Measurements from ENCODE around the gene FTSJ3. TPM values are rescaled to one million over a fixed set of nuclear protein-coding genes. Genes with fewer than 3 reads are reported as not detected.
"Not testable (repeated sequence)": the region's sequence is repeated elsewhere in the genome, so short reads cannot be mapped to it uniquely, and the experiment has no call there.

FTSJ3 gene
- total RNA-seq, 1 donor from 2014 or later, result 18.2 TPM

DNA sequence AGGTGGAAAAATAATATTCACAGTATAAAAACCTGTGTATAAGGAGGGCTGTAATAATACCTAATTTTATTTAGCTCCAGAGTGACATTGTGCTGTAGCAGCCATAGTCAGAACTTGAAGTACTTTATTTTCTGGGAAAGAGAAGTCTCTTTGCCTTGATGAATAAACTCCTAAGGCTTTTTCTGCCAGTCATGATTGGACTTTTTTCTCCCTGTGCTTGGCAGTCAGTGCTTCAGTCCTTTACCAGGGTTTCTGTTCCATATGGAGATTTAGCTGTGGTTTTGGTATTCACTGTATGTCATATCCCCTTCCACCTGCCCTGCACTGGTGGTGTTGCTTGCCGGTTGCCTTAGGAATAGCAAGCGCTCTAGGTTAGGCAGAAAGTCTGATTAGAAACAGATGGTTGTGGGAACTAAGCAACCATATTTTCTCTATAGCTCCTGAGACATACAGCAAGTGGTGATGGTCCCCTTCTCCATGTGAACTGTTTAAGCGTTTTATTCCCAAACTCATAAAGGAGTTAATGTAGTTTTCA lies 28.8 kb downstream of the FTSJ3 start:
- no peaks in the 10 kb centered on the region for H3K4me1 ChIP-seq
- H3K9me3 ChIP-seq, result no peaks in the 10 kb centered on the region
- H3K36me3 ChIP-seq, result peaks cover 87 to 97% of the 10 kb centered on the region in 2 donors
- no peak for DNase-seq (ENCODE audit: low spot score in 2 of 2)
- no peak overlapping the region for H3K27ac ChIP-seq
- H3K4me3 ChIP-seq, result no peak overlapping the region
- H3K27me3 ChIP-seq, result no peaks in the 10 kb centered on the region
- intact Hi-C loops (cut with DNase I), result no loop called here
- TF ChIP-seq, protein P1, sequence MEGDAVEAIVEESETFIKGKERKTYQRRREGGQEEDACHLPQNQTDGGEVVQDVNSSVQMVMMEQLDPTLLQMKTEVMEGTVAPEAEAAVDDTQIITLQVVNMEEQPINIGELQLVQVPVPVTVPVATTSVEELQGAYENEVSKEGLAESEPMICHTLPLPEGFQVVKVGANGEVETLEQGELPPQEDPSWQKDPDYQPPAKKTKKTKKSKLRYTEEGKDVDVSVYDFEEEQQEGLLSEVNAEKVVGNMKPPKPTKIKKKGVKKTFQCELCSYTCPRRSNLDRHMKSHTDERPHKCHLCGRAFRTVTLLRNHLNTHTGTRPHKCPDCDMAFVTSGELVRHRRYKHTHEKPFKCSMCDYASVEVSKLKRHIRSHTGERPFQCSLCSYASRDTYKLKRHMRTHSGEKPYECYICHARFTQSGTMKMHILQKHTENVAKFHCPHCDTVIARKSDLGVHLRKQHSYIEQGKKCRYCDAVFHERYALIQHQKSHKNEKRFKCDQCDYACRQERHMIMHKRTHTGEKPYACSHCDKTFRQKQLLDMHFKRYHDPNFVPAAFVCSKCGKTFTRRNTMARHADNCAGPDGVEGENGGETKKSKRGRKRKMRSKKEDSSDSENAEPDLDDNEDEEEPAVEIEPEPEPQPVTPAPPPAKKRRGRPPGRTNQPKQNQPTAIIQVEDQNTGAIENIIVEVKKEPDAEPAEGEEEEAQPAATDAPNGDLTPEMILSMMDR (IDR thresholded peaks at IDR 0.05), result no peak

DNA sequence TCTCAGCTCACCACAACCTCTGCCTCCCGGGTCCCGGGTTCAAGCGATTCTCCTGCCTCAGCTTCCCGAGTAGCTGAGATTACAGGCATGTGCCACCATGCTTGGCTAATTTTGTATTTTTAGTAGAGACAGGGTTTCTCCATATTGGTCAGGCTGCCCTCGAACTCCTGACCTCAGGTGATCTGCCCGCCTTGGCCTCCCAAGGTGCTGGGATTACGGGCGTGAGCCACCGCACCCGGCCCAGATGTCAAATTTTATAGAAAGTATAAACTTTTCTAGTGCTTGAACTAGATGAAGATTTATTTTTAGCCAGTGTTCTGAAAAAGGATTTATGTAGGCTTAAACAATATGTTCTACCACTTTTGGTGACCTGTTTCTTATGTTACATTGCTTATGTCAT lies 31.1 kb downstream of the FTSJ3 start:
- H3K36me3 ChIP-seq, result peaks cover 90 to 95% of the 10 kb centered on the region in 2 donors
- DNase-seq (ENCODE audit: low spot score in 2 of 2); intact Hi-C loops (cut with DNase I): not testable (repeated sequence)

DNA sequence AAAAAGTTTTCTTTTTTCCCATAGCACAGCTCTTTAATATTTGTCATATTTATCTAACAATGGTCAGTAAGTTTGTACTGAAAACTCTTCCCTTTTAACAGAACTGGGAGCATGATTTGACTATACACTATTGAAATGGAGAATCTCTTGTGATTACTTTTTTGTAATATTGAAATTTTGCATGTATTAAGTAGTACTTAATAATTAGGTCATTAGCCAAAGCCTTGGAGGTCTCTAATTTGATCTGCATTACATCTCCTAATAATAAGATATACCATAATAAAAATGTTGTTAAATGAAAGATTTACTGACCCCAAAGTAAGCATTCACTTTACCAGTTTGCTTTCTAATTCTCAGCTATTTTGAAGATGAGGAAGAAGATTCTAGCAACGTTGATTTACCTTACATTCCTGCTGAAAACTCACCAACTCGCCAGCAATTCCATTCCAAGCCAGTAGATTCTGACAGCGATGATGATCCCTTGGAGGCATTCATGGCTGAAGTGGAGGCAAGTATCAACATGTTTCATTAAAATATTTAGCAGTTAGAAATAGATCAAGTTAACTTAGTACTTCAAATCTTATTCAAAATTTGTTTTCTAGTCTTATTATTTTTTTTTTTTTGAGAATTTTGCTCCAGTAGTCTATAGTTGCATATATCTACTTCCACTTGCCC lies 35.3 kb downstream of the FTSJ3 start:
- Histone ChIP-seq H3K4me1 (no peaks in the 10 kb centered on the region), H3K9me3 (no peaks in the 10 kb centered on the region), H3K4me3 (no peak overlapping the region), H3K27me3 (no peaks in the 10 kb centered on the region), H3K27ac (no peak overlapping the region), H3K36me3 (peaks cover 86 to 94% of the 10 kb centered on the region in 2 donors)
- DNase-seq (ENCODE audit: low spot score in 2 of 2), result no peak
- TF ChIP-seq, protein P1 (IDR thresholded peaks at IDR 0.05), result no peak
- intact Hi-C loops (cut with DNase I), result no loop called here

More for the DNA sequence above, 31.1 kb downstream of the FTSJ3 start:
- H3K4me3 ChIP-seq, H3K9me3 ChIP-seq, H3K4me1 ChIP-seq, H3K27me3 ChIP-seq, H3K27ac ChIP-seq: not testable (repeated sequence)

DNA sequence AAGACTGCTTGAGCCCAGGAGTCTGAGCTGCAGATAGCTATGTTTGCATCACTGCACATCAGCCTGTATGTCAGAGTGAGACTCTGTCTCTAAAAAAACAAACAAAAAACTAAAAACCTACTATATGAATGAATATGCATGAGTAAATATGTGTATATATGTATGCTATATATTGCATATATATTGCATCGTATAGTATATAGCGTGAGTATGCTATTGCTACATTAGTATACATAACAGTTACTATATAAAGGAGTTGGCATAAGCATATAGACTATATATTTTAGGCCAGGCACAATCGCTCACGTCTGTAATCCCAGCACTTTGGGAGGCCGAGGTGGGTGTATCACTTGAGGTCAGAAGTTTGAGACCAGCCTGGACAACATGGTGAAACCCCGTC lies 37.4 kb downstream of the FTSJ3 start:
- Histone ChIP-seq H3K4me3 (no peak overlapping the region), H3K27me3 (no peaks in the 10 kb centered on the region), H3K9me3 (no peaks in the 10 kb centered on the region), H3K36me3 (peaks cover 71 to 77% of the 10 kb centered on the region in 2 donors), H3K27ac (no peak overlapping the region), H3K4me1 (no peaks in the 10 kb centered on the region)
- DNase-seq (ENCODE audit: low spot score in 2 of 2), result no peak
- TF ChIP-seq, protein P1 (IDR thresholded peaks at IDR 0.05), result no peak
- intact Hi-C loops (cut with DNase I), result no loop called here

GRCh38 chr17:63786971-63787711 lies 40.3 kb downstream of the FTSJ3 start:
- DNase-seq (ENCODE audit: low spot score in 2 of 2), result no peak
- Histone ChIP-seq H3K9me3 (no peaks in the 10 kb centered on the region), H3K36me3 (peaks cover 45 to 52% of the 10 kb centered on the region in 2 donors), H3K4me1 (no peaks in the 10 kb centered on the region), H3K27me3 (no peaks in the 10 kb centered on the region), H3K4me3 (no peak overlapping the region), H3K27ac (no peak overlapping the region)
- intact Hi-C loops (cut with DNase I), result no loop called here
- TF ChIP-seq, protein P1 (IDR thresholded peaks at IDR 0.05), result no peak

DNA sequence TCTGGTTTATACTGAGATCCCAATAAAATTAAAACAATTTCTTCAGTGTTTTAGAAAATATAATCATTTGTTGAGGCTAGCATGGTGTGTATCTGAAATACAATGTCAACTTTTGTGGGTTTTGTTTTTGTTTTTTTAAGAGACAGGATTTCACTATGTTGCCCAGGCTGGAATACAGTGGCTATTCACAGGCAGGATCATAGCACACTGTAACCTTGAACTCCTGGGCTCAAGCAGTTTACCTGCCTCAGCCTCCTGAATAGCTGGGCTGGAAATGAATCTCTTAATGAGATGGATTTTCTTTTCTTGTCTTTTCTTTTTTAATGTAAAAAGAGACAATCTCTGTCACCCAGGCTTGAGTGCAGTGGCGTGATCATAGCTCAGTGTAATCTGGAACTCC lies 41.3 kb downstream of the FTSJ3 start:
- TF ChIP-seq, protein P1 (IDR thresholded peaks at IDR 0.05), result no peak
- DNase-seq (ENCODE audit: low spot score in 2 of 2), result no peak
- no peaks in the 10 kb centered on the region for H3K4me1 ChIP-seq
- H3K9me3 ChIP-seq, result no peaks in the 10 kb centered on the region
- H3K4me3 ChIP-seq, result no peak overlapping the region
- H3K36me3 ChIP-seq, result peaks cover 39 to 44% of the 10 kb centered on the region in 2 donors
- intact Hi-C loops (cut with DNase I), result no loop called here
- H3K27ac ChIP-seq, result no peak overlapping the region
- H3K27me3 ChIP-seq, result no peaks in the 10 kb centered on the region
